NCI-H2196 (cell line): ENCODE results near the gene STAB2.

ENCODE experiments used
- DNase-seq: peaks from one replicate; lab custom pipeline; 2025; ENCODE audit not compliant: unreplicated experiment; lab: John Stamatoyannopoulos, UW

Gene STAB2

GRCh38 chr12:103690426-103690825 lies 103.4 kb downstream of the STAB2 start:
- no peak for DNase-seq

GRCh38 chr12:103691063-103691462 lies 104.0 kb downstream of the STAB2 start:
- no peak for DNase-seq

- DNase-seq = no peak
These were observed 109.0 kb downstream of the STAB2 start for GRCh38 chr12:103696101-103696500.

GRCh38 chr12:103697971-103698751 lies 111.1 kb downstream of the STAB2 start:
- no peak for DNase-seq

DNA sequence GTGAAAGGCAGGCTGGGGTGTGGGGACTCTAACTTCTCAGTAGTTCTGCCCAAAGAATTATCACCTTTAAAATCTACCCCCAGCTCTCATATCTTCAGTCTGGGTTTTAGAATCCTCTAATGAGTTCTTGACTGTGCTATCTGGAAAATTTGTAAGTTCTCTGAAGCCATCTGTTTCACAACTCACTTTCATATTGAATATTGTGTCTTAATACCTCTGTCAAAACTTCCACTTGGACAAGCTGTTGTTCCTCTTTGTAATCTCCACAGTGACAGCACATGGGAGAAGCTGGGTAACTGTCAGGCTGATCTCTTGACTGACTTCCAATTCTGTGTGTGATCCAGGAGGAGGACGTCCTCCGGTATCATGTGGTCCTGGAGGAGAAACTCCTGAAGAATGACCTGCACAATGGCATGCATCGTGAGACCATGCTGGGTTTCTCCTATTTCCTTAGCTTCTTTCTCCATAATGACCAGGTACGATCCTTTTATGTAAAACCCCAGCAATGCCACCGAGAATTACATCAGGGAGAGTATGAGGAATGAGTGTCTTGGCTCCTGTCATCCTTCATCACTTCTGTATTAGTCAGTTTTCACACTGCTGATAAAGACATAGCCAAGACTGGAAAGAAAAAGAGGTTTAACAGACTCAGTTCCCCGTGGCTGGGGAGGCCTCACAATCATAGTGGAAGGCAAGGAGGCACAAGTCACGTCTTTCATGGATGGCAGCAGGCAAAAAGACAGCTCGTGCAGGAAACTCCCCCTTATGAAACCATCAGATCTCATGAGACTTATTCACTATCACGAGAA lies 111.9 kb downstream of the STAB2 start:
- no peak for DNase-seq

DNA sequence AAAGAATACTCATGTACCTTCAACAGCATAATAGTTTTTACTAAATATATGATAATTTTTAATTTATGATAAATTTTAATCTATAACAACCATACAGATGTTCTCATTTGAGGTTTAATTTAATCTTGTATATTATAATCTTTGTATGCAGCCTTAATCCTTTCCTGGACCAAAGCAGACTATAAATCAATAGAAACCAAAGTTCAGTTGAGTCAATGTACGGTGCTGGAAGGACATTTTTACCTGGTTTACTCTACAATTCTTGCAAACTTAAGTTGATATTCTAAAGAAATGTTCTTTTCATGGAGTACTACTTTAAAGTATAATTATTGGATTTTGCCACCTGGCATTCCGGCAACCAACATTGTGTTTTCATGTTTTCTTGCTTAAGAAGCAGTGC lies 118.0 kb downstream of the STAB2 start:
- DNase-seq = no peak

- DNase-seq = no peak
These were observed 118.9 kb downstream of the STAB2 start for GRCh38 chr12:103705927-103706326.

DNA sequence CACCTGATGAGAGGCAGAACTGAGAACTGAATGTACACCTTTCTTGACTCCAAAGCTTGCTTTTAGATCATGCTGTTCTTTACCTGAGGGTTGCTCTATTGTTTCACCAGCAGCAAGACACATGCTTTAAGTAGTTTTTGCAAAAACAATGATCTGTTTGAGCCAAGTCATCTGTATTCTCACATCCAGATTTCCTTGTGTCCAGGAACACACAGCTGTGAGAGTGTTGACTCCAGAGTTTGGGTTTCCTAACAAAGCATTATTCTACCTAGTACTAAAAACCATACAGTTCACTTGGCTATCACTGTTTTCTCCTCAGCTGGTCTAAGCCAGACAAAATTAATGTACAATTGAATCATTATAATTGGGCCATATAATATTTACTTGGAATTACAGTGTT lies 120.4 kb downstream of the STAB2 start:
- DNase-seq = no peak

DNA sequence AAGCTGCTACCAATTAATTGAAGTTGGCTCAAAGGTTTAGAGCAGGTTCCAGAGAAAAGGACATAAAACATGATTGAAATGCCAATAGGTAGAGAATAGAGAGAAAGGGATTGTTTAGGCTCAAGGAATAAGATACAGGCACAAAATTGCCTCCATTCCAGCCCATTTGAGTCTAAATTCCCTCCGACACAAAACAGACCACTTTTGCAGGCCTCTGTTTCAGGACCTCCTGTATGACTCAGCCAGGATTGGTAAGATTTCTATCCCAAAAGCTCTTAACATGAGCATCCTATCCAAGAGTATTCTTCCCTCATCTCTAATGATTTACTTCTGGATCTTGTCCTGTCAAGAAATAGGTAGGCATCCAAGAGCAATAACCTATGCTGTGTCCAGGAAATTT lies 123.5 kb downstream of the STAB2 start:
- no peak for DNase-seq

DNA sequence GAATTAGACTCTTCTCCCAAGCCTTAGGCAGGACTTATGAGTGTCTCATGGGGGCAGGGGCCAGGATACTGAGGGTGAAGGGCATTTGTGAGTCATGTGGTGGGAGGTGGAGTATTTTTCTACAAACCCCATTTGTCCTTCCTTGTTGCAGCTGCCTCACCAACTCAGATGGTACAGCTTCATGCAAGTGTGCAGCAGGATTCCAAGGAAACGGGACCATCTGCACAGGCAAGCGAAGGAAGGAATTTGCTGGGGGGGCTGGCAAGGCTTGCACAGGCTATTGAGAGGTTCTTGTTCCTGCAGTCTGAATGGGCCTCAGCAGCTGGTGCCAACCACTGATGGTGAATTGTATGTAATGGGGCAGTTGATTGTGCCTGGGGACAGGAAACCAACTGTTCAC lies 125.1 kb downstream of the STAB2 start:
- no peak for DNase-seq

DNA sequence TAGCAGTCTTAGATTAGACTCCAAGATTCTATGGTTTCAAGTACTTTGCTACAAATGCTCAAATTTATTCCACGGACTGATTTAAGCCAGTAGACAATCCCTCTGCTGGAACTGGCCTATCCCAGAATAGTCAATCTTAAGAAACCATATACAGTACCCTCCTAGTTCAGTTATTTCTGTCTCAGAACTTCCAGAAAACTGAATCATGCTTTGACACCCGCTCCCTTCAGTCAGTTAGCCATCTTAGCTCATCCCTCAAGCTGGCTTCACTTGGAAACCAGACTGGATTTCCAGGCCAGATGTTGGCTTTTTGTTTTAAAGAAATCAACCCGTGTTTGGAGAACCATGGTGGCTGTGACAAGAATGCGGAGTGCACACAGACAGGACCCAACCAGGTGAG lies 128.4 kb downstream of the STAB2 start:
- DNase-seq = no peak

DNA sequence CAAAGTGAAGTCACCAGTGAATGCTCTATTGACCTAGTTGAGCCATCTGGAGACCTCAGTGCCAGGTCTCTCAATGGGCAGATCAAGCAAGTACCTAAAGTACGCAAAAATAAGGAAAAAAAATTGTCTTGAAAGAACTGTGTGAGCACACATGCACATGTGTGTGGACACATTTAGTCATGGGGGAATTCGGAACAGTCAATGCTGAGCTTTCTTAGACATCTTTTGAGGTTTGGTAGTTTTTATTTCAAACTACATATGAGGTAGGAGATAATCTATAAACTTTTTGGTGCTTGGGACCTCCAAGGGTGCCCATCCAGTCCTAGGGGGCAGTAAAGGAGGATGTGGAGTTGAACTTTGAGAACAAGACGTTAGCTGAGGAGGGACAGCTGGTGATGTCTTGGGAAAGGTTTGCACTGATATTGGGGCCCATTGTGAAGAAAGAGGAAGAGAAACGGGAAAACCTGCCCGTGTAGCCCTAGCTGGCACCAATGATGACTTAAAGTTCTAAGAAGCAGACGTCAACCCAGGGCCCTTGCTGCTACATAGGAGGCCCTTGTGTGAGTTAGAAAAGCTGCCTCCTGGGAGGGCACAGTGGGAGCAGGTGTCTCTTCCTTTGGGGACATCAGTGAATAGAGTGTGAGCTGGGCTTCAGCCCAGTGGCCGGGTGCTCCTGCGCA lies 129.6 kb downstream of the STAB2 start:
- DNase-seq = no peak

- no peak for DNase-seq
These were observed 138.3 kb downstream of the STAB2 start for GRCh38 chr12:103725398-103725797.

GRCh38 chr12:103727638-103728037 lies 140.6 kb downstream of the STAB2 start:
- no peak for DNase-seq

- no peak for DNase-seq
These were observed 141.2 kb downstream of the STAB2 start for GRCh38 chr12:103728323-103728722.

DNA sequence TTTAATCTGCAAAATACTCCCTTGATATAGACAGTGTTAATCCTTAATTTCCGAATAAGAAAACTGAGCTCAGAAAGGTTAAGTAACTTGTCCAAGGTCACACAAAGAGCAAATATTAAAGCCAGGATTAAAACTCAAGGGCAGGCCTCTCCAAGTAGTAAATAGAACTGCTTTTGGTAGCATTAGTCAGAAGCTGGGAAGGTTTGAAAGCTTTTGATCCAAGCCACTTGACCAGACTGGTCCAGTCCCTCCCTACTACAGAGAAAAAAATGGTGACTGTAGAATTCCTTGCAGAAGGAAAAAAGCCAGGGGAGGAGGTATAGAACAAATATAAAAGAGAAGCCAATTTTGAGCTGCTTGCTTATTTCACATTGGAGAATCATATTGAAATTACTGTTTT lies 142.4 kb downstream of the STAB2 start:
- DNase-seq = no peak

DNA sequence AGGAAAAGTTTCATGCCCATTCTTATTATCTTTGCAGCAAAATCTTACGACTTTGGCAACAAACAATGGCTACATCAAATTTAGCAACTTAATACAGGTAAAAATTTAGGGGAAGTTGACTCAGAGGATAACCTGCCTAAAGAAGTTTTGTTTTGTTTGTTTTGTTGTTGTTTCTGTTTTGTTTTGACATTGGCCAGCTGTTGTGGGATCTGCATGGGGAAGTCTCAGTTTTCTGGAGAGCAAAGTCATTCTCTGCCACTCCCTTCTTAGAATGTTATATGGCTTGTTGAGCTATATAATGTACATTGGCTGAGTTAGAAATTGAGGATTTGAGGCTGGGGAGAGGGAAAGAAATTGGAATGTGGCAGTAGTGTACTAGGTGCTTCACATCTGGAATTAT lies 144.5 kb downstream of the STAB2 start:
- no peak for DNase-seq

- DNase-seq = no peak
These were observed 147.8 kb downstream of the STAB2 start for GRCh38 chr12:103734863-103735262.

DNA sequence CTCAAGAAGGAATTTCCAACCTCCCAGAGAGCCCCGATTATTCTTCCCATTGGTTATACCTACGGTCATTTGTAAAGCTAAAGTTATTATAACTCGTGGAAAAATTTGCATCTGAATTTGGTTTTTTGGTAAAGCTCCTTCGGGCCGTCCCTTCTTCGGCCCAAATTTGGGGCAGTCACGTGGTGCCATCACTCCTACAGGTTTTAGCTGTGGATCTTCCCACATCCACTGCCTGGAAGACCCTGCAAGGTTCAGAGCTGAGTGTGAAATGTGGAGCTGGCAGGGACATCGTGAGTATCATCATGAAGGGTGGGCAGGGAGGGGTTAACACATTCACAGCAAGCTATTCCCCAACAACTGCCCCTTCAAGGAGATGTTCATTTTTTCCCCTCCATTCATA lies 148.2 kb downstream of the STAB2 start:
- DNase-seq = no peak

DNA sequence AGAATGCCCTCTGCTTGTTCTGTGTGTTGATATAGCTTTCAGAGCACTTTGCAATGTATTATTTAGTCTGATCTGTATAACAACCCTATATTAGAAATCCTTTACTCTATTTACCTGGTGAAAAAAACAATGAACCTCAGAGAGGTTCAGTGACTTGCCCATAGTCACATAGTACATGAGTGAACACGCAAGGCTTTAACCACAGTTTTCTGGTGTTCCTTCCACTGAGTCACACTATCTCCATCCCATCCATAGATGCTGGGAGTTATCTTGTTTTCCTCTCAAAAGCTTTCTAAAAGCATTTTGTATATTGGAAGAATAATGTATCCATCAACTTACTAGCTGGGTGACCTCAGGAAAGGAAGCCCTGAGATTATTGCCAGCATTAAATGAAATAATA lies 149.5 kb downstream of the STAB2 start:
- DNase-seq = no peak

- DNase-seq = no peak
These were observed 150.8 kb downstream of the STAB2 start for GRCh38 chr12:103737881-103738280.
